DND-41 (cell line): ENCODE results near the gene WNT7B.

Experiments used
- ATAC-seq: fragments of 200-7000 bp; cut with Tn5 transposase; 3 replicates; pipeline ENCODE4 v1.9.1; 2021; ENCODE audit warnings: low read depth; ENCODE audit not compliant: insufficient read depth
- DNase-seq: peaks from one replicate; pipeline ENCODE4 v3.0.0-alpha.2; 2020
- H2AFZ ChIP-seq: 2 replicates; pipeline ENCODE4 v1.6.0; 2012; ENCODE audit warnings: low read depth, low read length
- H3K27ac ChIP-seq: 2 replicates; pipeline ENCODE4 v1.5.1; 2012; ENCODE audit warnings: low read length, inconsistent platforms
- H3K27me3 ChIP-seq: fragments of 200-600 bp; sonication (generic); 2 replicates; pipeline ENCODE4 v1.6.0; 2012; ENCODE audit warnings: low read length, mild to moderate bottlenecking, inconsistent platforms; ENCODE audit not compliant: insufficient read depth, poor library complexity
- H3K36me3 ChIP-seq: 2 replicates; pipeline ENCODE4 v1.5.1; 2012; ENCODE audit warnings: low read length, inconsistent platforms; ENCODE audit not compliant: insufficient read depth
- H3K4me1 ChIP-seq: 2 replicates; pipeline ENCODE4 v1.5.1; 2012; ENCODE audit warnings: mild to moderate bottlenecking, low read length; ENCODE audit not compliant: insufficient read depth
- H3K4me2 ChIP-seq: 2 replicates; pipeline ENCODE4 v1.6.0; 2012; ENCODE audit warnings: mild to moderate bottlenecking, moderate library complexity, low read length, inconsistent platforms; ENCODE audit not compliant: insufficient read depth
- H3K4me3 ChIP-seq, 2 experiments: fragments of 200-600 bp in 1 of 2; shearing (Covaris generic) in 1 of 2; 2 replicates each; pipeline ENCODE4 v1.5.1; 2012 to 2016; ENCODE audit warnings: inconsistent platforms in 2 of 2, low read length in 2 of 2, mild to moderate bottlenecking in 2 of 2, low read depth in 1 of 2, moderate library complexity in 1 of 2
- H3K79me2 ChIP-seq: 2 replicates; pipeline ENCODE4 v1.6.0; 2012; ENCODE audit warnings: low read length, inconsistent platforms; ENCODE audit not compliant: insufficient read depth
- H3K9ac ChIP-seq: 2 replicates; pipeline ENCODE4 v1.6.0; 2012; ENCODE audit warnings: low read depth, mild to moderate bottlenecking, inconsistent platforms, low read length, moderate library complexity
- H3K9me3 ChIP-seq: 2 replicates; pipeline ENCODE4 v1.5.1; 2012; ENCODE audit warnings: low read length, moderate library complexity, mild to moderate bottlenecking, inconsistent platforms; ENCODE audit not compliant: insufficient read depth, severe bottlenecking
- H4K20me1 ChIP-seq: 2 replicates; pipeline ENCODE4 v1.6.0; 2012; ENCODE audit warnings: low read length; ENCODE audit not compliant: insufficient read depth
- EZH2 ChIP-seq: IDR thresholded peaks from 3 replicates; pipeline ENCODE4 v1.6.1; 2012; ENCODE audit warnings: borderline replicate concordance, low read depth, mild to moderate bottlenecking, moderate library complexity, low read length, inconsistent platforms; ENCODE audit not compliant: severe bottlenecking
- TF ChIP-seq, protein P1 (sequence below): IDR thresholded peaks from 2 replicates; pipeline ENCODE4 v1.5.1; 2012; ENCODE audit warnings: borderline replicate concordance, low read length, moderate library complexity, mild to moderate bottlenecking; ENCODE audit not compliant: poor library complexity, severe bottlenecking; ENCODE audit errors: extremely low read depth

Gene WNT7B

DNA sequence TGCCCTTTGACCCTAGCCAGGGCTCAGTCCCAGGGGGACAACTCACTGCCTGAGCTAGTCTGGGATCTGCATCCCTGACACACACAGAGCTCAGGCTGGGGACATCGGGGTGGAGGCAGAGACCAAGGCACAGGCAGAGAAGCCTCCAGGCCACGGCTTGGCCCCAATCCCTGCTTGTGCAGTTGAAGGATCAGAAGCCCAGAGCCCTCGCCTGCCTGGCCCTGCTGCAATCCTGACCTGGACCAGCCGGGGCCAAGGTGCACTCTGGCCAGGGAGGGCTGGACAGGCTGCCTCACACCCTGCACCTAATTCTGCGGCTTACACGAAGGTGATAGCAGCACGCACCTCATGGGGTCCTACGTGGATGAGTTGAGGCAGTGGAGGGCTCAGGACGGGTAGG, 34.6 kb downstream of the WNT7B start:
- H3K36me3 ChIP-seq = no peaks in the 10 kb centered on the region
- H3K4me3 ChIP-seq = no peak overlapping the region
- no peaks in the 10 kb centered on the region for H3K9me3 ChIP-seq
- no peaks in the 10 kb centered on the region for H3K4me1 ChIP-seq
- TF ChIP-seq EZH2 = no peak
- TF ChIP-seq, protein P1, sequence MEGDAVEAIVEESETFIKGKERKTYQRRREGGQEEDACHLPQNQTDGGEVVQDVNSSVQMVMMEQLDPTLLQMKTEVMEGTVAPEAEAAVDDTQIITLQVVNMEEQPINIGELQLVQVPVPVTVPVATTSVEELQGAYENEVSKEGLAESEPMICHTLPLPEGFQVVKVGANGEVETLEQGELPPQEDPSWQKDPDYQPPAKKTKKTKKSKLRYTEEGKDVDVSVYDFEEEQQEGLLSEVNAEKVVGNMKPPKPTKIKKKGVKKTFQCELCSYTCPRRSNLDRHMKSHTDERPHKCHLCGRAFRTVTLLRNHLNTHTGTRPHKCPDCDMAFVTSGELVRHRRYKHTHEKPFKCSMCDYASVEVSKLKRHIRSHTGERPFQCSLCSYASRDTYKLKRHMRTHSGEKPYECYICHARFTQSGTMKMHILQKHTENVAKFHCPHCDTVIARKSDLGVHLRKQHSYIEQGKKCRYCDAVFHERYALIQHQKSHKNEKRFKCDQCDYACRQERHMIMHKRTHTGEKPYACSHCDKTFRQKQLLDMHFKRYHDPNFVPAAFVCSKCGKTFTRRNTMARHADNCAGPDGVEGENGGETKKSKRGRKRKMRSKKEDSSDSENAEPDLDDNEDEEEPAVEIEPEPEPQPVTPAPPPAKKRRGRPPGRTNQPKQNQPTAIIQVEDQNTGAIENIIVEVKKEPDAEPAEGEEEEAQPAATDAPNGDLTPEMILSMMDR = no peak
- no peak overlapping the region for H3K4me2 ChIP-seq
- DNase-seq (no peak), ATAC-seq (no peak)
- no peaks in the 10 kb centered on the region for H3K79me2 ChIP-seq
- no peak overlapping the region for H3K27ac ChIP-seq
- no peaks in the 10 kb centered on the region for H3K27me3 ChIP-seq
- peaks cover 17% of the 10 kb centered on the region for H4K20me1 ChIP-seq
- H3K9ac ChIP-seq = no peak overlapping the region
- H2AFZ ChIP-seq = no peak overlapping the region

DNA sequence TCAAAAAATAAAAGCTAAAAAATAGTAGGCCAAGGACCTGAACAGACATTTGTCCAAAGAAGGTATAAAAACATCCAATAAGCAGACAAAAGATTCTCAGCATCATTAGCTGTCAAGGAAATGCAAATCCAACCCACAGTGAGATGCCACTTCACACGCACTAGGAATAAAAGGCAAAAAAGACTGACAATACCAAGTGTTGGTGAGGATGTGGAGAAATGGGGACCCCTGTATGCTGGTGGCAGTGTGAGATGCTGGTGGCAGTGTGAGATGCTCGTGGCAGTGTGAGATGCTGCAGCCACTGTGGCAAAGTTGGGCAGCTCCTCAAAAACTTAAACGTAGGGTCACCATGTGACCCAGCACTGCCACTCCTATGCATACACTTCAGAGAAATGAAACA, 38.0 kb downstream of the WNT7B start:
- Histone ChIP-seq H4K20me1 (peaks cover 6% of the 10 kb centered on the region; the same call in 1 of the 2 replicates), H3K4me1 (no peaks in the 10 kb centered on the region), H3K4me3 (no peak overlapping the region), H3K9me3 (no peaks in the 10 kb centered on the region), H2AFZ (no peak overlapping the region), H3K27ac (no peak overlapping the region), H3K27me3 (peaks cover 5% of the 10 kb centered on the region), H3K36me3 (no peaks in the 10 kb centered on the region), H3K4me2 (no peak overlapping the region), H3K9ac (no peak overlapping the region), H3K79me2 (no peaks in the 10 kb centered on the region)
- TF ChIP-seq, protein P1 = no peak
- no peak for TF ChIP-seq EZH2
- DNase-seq = no peak
- no peak for ATAC-seq

DNA sequence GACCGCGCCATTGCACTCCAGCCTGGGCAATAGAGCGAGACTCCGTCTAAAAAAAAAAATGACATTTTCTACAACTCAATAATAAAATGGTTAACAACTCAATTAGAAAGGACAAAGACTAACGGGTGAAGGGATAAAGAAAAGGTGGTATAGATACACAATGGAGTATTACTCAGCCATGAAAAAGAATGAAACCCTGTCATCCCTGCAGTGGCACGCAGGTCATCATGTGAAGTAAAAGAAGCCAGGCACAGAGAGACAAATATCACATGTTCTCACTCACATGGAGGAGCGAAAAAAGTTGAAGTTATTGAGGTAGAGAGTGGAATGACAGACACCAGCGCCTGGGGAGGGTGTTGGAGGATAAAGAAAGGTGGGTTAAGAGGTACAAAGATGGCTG, 39.0 kb downstream of the WNT7B start:
- no peaks in the 10 kb centered on the region for H3K9me3 ChIP-seq
- no peak overlapping the region for H3K4me3 ChIP-seq
- no peaks in the 10 kb centered on the region for H3K79me2 ChIP-seq
- H3K4me1 ChIP-seq = no peaks in the 10 kb centered on the region
- peaks cover 5% of the 10 kb centered on the region for H3K27me3 ChIP-seq
- H3K4me2 ChIP-seq = no peak overlapping the region
- H2AFZ ChIP-seq = no peak overlapping the region
- H3K27ac ChIP-seq = no peak overlapping the region
- ATAC-seq (no peak), DNase-seq (no peak)
- H3K36me3 ChIP-seq = no peaks in the 10 kb centered on the region
- TF ChIP-seq EZH2 = no peak
- TF ChIP-seq, protein P1 = no peak
- H3K9ac ChIP-seq = no peak overlapping the region
- H4K20me1 ChIP-seq = peaks cover 3% of the 10 kb centered on the region; the same call in 1 of the 2 replicates

DNA sequence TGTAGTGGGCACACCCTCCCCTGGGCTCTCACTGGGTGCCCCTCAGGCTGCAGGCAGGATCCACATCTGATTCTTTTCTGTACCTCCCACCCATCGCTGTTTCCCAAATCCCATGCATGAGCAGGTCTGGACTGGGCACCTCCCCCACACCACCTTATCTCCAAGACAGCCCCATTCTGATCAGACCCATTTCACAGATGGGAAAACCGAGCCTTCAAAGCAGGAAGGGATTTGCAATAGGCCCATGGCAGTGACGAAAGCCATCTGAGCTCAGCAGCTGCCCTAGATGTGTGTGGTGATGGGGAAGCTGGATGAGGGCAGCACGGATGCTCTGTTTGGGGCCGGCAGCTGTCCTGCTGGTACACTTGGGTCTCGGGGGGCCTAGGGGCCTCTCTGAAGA, 41.4 kb downstream of the WNT7B start:
- Histone ChIP-seq H3K36me3 (no peaks in the 10 kb centered on the region), H3K79me2 (no peaks in the 10 kb centered on the region), H3K9me3 (no peaks in the 10 kb centered on the region), H3K4me2 (no peak overlapping the region), H4K20me1 (peaks cover 6% of the 10 kb centered on the region), H3K9ac (no peak overlapping the region), H3K4me3 (no peak overlapping the region), H3K27ac (no peak overlapping the region), H3K27me3 (peaks cover 5% of the 10 kb centered on the region), H3K4me1 (no peaks in the 10 kb centered on the region), H2AFZ (no peak overlapping the region)
- DNase-seq (no peak), ATAC-seq (no peak)
- TF ChIP-seq, protein P1 = no peak
- TF ChIP-seq EZH2 = no peak
